PFSK-1 (cell line): Measurements from ENCODE around the gene DLX4.

Experiments used
- FOXP2 ChIP-seq: optimal IDR thresholded peaks from 2 replicates; pipeline ENCODE3; 2011; ENCODE audit warnings: borderline replicate concordance, control low read depth, inconsistent platforms; ENCODE audit not compliant: insufficient read depth; ENCODE audit errors: extremely low read length, extremely low read depth
- POLR2AphosphoS5 ChIP-seq: IDR thresholded peaks from 2 replicates; pipeline ENCODE4 v1.6.1; 2012; ENCODE audit warnings: low read depth, mild to moderate bottlenecking, control low read depth, low read length, moderate library complexity
- REST ChIP-seq, 2 experiments: IDR thresholded peaks; 2 replicates each; pipeline versions ENCODE4 v1.6.1 to v1.8.0; 2011 to 2012; ENCODE audit warnings: low read depth in 2 of 2, low read length in 2 of 2, control low read depth in 1 of 2, inconsistent platforms in 1 of 2, mild to moderate bottlenecking in 1 of 2, moderate library complexity in 1 of 2; ENCODE audit not compliant: insufficient read depth in 1 of 2
- SIN3A ChIP-seq: IDR thresholded peaks from 2 replicates; pipeline ENCODE4 v1.6.1; 2012; ENCODE audit warnings: mild to moderate bottlenecking, low read length, moderate library complexity, borderline replicate concordance; ENCODE audit not compliant: insufficient read depth
- TAF1 ChIP-seq: IDR thresholded peaks from 2 replicates; pipeline ENCODE4 v1.6.1; 2012; ENCODE audit warnings: low read length, control low read depth, borderline replicate concordance; ENCODE audit not compliant: insufficient read depth

Gene DLX4

GRCh38 chr17:49997301-49997650 lies 28.3 kb downstream of the DLX4 start:
- TF ChIP-seq SIN3A = no peak
- TF ChIP-seq FOXP2 = no peak
- no peak for TF ChIP-seq POLR2AphosphoS5
- TF ChIP-seq TAF1 = no peak
- no peak for TF ChIP-seq REST (IDR thresholded peaks at IDR 0.05; ENCODE audit: insufficient read depth in 1 of 2, low read depth in 2 of 2, low read length in 2 of 2)

- no peak for TF ChIP-seq TAF1
- no peak for TF ChIP-seq REST (IDR thresholded peaks at IDR 0.05; ENCODE audit: insufficient read depth in 1 of 2, low read depth in 2 of 2, low read length in 2 of 2)
- no peak for TF ChIP-seq SIN3A
- no peak for TF ChIP-seq FOXP2
- TF ChIP-seq POLR2AphosphoS5 = no peak
These were observed 29.0 kb downstream of the DLX4 start for GRCh38 chr17:49997773-49998703.

- no peak for TF ChIP-seq REST (IDR thresholded peaks at IDR 0.05; ENCODE audit: insufficient read depth in 1 of 2, low read depth in 2 of 2, low read length in 2 of 2)
- no peak for TF ChIP-seq FOXP2
- no peak for TF ChIP-seq POLR2AphosphoS5
- no peak for TF ChIP-seq SIN3A
- TF ChIP-seq TAF1 = no peak
These were observed 30.0 kb downstream of the DLX4 start for GRCh38 chr17:49998836-49999511.

- no peak for TF ChIP-seq REST (IDR thresholded peaks at IDR 0.05; ENCODE audit: insufficient read depth in 1 of 2, low read depth in 2 of 2, low read length in 2 of 2)
- no peak for TF ChIP-seq FOXP2
- TF ChIP-seq TAF1 = no peak
- TF ChIP-seq POLR2AphosphoS5 = no peak
- TF ChIP-seq SIN3A = no peak
These were observed 34.9 kb downstream of the DLX4 start for GRCh38 chr17:50003911-50004310.
